Uterus (tissue), 2 donors: ENCODE data around the gene P2RX3.

Experiments used
- CTCF ChIP-seq, 4 experiments: fragments of 200-600 bp in 2 of 4; fragments of 450-650 bp in 2 of 4; sonication (generic) in 2 of 4; IDR thresholded peaks; one replicate each; pipeline ENCODE4 v1.5.1; 2016 to 2019; ENCODE audit warnings: antibody characterized with exemption in 4 of 4, mild to moderate bottlenecking in 2 of 4, moderate library complexity in 1 of 4
- POLR2A ChIP-seq, 2 donors: fragments of 450-650 bp; IDR thresholded peaks; one replicate each; pipeline ENCODE4 v1.6.1; 2016; ENCODE audit warnings: antibody characterized with exemption in 2 of 2, mild to moderate bottlenecking in 1 of 2, moderate library complexity in 1 of 2

- TF ChIP-seq CTCF (IDR thresholded peaks at IDR 0.05) (no peak), POLR2A (IDR thresholded peaks at IDR 0.05) (no peak)
Observed at GRCh38 chr11:57330029-57330428, 8.1 kb upstream of the P2RX3 start.
